GM21825 (cell line): ENCODE measurements around the gene MSRB3.

ENCODE experiments used
- ATAC-seq: cut with Tn5 transposase; IDR thresholded peaks from one replicate; pipeline ENCODE4 v1.9.1; 2021; ENCODE audit warnings: mild to moderate bottlenecking, moderate library complexity; ENCODE audit not compliant: unreplicated experiment

MSRB3 gene

GRCh38 chr12:65278576-65279368, at the start of gene MSRB3:
Gene MSRB3, plus strand, starts transcription at chr12:65278683. Its CDS starts 29,897 bp downstream, at chr12:65308580.
- peak; percentile 71 for ATAC-seq

DNA sequence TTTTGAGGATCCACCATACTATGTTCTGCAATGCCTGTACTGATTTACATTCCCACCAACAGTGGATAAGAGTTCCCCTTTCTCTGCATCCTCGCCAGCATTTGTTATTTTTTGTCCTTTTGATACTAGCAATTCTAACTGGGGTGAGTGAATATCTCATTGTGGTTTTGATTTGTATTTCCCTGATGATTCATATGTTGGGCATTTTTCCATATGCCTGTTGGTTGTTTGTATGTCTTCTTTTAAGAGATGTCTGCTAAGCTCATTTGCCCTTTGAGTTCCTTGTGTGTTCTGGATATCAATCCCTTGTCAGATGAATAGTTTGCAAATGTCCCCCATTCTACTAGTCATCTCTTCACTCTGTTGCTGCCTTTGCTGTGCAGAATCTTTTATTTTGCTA, 49.0 kb upstream of the MSRB3 start:
- ATAC-seq = no peak

GRCh38 chr12:65232476-65233077, 45.9 kb upstream of the MSRB3 start:
- ATAC-seq = no peak

DNA sequence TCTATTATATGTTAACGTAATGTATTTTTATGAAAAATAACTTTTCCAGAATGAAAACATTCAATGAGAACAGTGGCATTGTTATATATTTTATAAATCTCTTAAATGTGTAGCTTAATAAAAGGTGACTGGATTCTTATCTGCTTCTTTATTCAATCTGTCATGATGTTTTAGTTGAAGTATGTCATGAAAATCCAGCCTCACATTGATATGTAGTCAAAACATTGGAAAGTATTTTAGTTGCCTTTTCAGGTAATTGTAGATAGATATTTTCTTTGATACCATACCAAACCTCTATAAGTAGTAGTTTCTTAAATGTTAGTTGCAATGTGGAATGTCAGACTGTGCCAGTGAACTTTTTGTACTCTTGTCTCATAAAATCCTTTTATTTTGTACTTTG, 41.3 kb upstream of the MSRB3 start:
- ATAC-seq = no peak

DNA sequence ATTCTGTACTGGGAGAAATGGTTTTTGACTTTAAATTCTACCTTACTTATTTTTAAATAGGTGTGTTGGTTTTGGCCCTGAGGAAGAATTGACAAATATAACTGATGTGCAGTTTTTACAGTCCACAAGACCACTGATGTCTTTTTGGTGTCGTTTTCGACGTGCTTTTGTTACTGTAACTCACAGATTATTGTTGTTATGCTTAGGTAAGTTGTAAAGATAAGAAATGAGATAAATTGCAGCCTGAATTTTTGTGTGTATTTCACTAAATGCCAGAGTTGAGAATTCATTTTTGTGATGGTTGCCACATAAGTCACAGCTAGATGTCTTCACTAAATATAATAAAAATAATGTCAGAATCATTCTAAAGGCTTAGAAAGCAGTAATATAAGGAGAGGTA, 39.9 kb upstream of the MSRB3 start:
- no peak for ATAC-seq

DNA sequence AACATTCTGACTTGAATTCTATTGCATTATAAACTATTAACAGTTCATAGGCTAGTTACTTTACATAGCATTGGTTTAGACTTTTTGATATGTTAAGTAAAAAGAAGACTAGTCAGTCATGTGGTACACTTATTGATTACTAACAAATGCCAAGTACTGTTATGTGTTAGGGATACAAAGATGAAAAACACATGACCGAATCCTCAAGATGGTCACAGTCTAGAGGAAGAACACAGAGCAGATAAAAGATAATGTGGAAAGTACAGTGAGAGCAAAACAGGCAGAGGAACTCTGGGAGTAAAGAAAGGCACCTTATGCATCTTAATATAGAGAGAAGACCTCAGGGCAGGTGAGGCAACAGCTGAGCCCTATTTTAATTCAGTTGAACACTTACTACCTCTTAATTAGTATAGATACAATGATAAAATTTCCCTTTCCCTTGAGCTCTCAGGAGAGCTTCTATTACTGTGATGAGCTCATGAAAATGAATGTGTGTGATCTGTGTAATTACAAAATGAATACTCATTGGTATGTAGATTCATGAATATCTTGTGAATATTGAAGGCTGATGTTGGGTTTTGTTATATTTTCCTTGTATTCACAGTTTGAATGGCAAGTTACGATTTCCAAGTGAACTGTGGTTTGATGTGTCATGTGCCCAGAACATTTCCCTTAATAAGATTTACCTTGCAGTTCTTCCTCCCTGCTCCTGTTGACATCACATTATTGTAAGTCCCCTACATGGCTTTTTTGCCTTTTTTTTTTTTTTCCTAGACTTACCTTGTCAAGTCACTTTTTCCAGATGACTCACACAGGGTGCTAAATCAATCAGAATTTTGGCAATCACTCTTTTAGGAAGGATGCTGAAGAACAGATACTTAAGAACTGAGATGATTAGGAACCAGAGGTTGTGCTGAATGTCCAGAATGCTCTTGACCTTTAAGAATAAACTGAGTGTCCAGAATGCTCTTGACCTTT, 29.5 kb upstream of the MSRB3 start:
- ATAC-seq = no peak

GRCh38 chr12:65252515-65252914, 26.0 kb upstream of the MSRB3 start:
- ATAC-seq = no peak

GRCh38 chr12:65257986-65258385, 20.5 kb upstream of the MSRB3 start:
- no peak for ATAC-seq

DNA sequence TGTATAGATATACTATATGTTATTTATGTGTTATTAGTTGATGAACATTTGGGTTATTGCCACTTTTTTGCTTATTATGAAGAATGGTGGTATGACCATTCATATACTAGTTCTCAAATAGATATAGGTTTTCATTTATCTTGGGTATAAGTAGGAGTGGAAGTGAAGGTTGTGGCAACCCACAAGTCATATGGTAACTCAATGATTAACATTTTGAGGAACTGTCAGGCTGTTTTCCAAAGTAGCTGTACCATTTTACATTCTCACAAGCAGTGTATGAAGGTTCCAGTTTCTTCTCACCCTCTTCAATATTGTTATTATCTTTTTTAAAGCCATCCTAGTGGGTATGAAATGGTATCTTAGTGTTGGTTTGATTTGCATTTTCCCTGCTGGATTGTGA, 19.0 kb upstream of the MSRB3 start:
- no peak for ATAC-seq

DNA sequence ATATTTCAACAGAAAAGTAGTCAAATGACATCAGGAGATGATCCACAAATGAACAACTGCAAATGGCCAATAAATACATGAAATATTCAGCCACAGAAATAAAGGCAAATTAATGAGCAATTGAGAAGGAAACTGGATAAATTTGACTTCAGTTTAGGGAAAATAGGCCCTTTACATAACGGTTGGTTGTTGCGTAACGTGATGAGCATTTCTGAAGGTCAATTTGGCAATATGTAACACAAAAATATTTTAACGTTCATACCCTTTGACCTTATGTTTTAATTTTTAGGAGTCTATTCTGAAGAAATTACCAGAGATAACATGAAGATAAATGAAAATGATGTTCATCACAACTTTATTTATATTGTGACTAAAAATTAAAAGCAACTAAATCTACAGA, 14.7 kb upstream of the MSRB3 start:
- no peak for ATAC-seq

DNA sequence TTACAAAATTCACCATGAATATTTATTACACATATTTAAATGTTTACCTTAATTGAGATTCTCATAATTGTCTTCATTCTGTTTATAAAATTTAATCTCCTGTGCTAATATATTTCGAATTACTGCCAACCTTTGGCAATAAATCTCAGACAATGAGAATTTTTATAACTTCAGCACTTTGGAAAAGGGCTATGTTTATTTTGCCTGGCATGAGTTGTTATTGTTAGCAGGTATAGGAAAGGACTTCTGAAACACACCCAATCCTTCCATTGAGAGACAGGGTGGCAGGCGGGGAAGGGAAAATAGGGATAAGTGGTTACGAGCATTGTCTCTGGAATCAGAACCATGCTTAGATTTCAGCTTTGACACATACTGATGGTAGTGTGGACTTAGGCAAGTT, 12.1 kb upstream of the MSRB3 start:
- ATAC-seq = no peak

DNA sequence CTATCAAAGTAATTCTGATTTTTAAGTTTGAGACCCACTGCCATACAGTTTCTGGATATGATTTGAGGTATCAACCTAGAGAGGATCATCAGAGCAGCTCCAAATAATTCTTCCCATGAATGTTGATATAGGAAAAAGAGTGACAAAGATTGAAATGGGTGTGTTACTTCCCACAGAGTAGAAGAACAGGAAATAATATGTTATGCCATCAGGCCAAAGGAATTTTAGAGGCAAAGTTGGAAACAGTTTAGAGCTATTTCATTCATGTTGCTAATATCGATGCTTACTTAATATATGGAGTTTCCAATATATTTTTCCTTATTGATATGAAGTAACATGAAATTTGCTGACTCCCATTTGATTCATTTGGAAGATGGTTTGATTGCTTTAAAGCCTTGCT, 8.9 kb upstream of the MSRB3 start:
- no peak for ATAC-seq

- no peak for ATAC-seq
Measured at GRCh38 chr12:65274602-65275272, 3.7 kb upstream of the MSRB3 start.

DNA sequence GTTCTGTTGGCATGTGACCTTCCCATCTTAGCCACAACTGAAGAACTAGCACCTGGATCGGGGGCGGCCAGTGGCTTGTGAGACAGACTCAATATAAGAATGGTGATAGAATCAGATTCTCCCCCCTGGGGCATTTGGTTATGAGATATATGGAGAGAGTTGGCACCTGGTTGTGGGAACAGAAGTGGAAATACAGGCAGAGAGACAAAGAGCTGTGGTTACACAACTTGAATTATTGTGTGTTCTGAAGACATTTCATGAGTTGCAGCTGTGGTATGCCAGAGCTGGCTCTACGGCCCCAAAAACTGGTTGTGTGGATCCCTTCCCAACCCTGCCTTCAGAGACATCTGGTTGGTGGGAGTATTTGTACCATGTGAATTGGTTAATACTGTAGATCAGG, 2.9 kb upstream of the MSRB3 start:
- ATAC-seq = no peak

DNA sequence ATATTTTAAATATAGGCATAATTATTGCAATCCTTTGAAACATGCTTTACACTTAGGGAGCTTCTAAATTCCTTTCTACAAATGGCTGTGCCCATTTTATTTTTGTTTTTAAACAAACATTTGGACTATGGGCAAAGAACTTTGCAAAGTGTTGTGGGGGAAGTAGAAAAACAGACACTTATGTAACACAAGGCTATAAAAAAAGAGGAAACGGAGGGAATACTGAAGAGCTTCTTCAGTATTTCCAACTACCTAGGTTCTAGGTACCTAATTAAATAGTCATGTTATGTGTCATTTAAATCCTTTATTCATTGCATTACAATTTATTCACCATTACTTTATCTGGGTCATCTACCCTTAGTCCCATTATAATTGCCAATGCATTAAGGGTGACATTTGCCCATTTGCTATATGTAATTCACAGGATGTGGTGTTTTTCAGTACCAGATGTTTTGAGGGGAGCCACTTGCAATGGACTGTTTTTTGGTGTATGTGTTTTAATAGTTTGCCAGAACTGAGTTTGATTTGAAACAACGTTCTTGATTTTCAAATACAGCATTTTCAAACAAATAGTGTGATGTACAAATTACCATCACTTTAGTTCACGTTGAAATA, 1.5 kb upstream of the MSRB3 start:
- ATAC-seq = no peak

DNA sequence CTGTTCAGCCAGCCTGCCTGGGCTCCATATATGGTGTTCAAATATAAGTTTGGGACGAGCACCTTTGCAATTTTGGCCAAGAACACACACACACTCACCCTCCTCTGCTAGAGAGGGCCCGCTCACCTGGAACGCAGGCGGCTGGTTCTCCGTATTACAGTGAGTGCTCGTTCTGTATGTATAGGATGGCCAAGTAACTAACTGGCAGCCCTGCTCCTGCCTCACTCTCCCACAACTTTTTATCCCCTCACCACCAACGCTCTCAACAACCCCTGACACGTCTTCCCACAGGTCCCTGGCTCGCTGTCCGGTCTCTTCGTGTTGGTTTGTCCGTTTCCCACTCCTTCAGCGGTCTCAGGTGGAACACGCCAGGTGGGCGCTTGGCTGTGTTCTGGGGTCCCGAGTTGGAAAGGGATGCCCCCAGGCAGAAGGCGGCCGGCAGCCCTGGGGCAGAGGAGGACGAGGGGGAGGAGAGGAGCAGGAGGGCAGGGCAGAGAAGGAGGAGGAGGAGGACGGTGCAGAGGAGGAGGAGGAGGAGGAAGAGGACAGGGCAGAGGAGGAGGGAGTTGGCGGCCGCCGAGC, 398 bp upstream of the MSRB3 start:
- no peak for ATAC-seq

DNA sequence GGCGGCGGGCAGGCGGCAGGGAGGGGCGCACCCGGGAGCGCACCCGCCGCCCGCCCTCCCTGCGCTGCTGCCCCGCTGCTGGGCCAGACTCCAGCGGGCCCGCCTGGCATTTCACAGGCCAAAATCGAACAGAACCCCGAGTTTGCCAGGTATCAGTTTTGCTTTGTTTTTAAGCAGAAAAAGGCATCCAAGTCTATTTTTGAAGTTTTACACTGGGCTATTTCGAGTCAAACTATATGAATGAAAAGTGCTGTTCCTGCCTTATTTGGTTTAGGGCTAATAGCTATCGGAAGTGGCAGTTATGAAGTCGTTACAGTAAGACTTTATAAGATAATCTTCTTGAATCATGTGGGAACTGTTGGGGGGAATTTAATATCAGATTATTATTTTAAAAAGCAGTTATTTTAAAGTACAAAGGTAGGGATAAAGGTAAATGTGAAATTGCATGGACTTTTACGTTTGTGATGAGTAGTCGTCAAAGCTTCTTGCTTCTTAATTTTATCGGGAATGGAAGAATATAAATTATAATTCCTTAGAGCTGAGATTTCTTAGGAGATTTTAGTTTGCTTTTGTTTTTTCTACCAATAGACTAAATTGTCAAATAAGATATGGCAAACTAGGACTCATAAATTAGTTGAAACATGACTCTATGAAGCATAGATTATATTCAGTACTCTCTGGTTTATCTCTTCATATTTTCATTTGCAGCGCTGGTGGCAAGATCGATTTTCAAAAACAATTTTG, 1.1 kb downstream of the MSRB3 start:
- ATAC-seq = peak; percentile 14

DNA sequence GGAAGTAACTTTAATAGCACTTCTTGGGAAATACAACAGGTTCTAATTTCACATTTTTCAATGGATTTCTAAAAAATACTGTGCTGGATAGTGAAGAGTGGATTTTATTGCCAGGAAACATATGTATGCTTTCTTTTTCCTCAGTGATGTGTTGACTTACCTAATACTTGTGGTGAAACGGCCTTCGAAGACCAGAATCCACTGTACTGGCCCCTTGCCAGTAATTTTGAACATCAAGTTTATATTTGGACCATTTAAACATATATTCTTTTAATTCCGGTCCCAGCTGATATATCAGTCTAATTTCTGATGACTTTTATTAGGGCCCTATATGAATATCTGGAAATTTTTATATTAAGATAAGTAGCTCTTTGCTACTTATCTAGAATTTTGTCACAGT, 1.8 kb downstream of the MSRB3 start:
- ATAC-seq = no peak

DNA sequence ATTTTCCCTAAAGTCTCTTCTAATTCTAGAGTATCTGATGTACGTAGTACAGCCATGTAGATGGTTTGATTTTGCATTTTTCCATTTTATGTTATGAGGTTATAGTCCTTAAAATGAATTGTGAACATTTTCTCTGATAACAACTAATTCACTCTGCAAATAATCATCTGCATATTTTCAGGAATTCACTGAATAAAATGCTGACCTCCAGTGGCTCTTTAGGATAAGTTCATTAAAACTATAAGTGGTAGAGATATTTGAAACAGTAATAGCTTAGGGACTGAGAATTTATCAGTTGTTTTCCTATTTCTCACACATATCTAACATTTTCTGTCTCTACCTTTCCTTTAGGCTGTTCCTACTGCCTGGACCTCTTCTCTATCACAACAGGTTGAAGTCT, 4.4 kb downstream of the MSRB3 start:
- ATAC-seq = no peak
